ENCODE data around the gene PPP1R13B. TPM values are rescaled to one million over a fixed set of nuclear protein-coding genes. Genes with fewer than 3 reads are reported as not detected.

Gene PPP1R13B
- total RNA-seq, 1 donor from 2014 or later, result 16.2 TPM

DNA sequence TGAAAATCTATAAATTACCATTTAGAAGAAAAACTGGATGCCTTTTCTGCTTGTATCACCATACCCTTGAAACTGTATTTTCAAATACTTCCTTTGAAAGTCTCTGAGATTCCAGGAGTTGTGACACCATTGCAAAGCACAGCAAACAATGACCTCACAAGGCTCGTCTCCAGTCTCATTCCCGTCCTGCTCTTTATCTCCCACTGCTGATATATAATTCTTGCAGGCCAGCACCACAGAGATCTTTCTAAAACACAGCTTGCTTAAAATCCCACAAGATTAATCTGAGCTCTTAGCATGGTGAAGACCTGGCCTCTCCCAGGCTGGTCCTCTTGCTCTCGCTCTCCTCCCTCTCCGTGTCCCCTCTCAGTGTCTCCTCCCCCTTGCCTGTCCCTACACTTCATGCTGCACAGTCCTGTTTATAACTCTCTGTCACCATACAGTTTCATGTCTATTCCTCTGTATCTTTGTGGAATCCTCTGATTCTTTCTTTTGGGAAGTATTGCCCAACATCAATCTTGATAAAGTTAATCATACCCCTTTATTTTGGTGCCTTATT, 80.0 kb downstream of the PPP1R13B start:
- no peak overlapping the region for H3K27ac Mint-ChIP-seq
- H3K4me3 Mint-ChIP-seq, result no peak overlapping the region
- TF ChIP-seq, protein P1, sequence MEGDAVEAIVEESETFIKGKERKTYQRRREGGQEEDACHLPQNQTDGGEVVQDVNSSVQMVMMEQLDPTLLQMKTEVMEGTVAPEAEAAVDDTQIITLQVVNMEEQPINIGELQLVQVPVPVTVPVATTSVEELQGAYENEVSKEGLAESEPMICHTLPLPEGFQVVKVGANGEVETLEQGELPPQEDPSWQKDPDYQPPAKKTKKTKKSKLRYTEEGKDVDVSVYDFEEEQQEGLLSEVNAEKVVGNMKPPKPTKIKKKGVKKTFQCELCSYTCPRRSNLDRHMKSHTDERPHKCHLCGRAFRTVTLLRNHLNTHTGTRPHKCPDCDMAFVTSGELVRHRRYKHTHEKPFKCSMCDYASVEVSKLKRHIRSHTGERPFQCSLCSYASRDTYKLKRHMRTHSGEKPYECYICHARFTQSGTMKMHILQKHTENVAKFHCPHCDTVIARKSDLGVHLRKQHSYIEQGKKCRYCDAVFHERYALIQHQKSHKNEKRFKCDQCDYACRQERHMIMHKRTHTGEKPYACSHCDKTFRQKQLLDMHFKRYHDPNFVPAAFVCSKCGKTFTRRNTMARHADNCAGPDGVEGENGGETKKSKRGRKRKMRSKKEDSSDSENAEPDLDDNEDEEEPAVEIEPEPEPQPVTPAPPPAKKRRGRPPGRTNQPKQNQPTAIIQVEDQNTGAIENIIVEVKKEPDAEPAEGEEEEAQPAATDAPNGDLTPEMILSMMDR (IDR thresholded peaks at IDR 0.05), result no peak
- peaks cover 16% of the 10 kb centered on the region for H3K36me3 Mint-ChIP-seq (ENCODE audit: low read depth)
- intact Hi-C loops (cut with micrococcal nuclease), result no loop called here
- POLR2A ChIA-PET, result no interaction called here
- H3K4me1 Mint-ChIP-seq, result peaks cover 6% of the 10 kb centered on the region
- ATAC-seq (ENCODE audit: low read depth), result no peak
- peaks cover 2% of the 10 kb centered on the region for H3K9me3 Mint-ChIP-seq
- DNase-seq, result no peak
- CTCF ChIA-PET, result no interaction called here
- H3K27me3 Mint-ChIP-seq, result no peaks in the 10 kb centered on the region

- no peak for DNase-seq
- POLR2A ChIA-PET, result no interaction called here
- intact Hi-C loops (cut with micrococcal nuclease), result no loop called here
- CTCF ChIA-PET, result no interaction called here
- Mint-ChIP-seq H3K4me3 (no peak overlapping the region), H3K4me1 (peaks cover 8% of the 10 kb centered on the region), H3K36me3 (ENCODE audit: low read depth) (peaks cover 10% of the 10 kb centered on the region), H3K9me3 (no peaks in the 10 kb centered on the region), H3K27ac (no peak overlapping the region), H3K27me3 (no peaks in the 10 kb centered on the region)
- ATAC-seq (ENCODE audit: low read depth), result no peak
- TF ChIP-seq, protein P1 (IDR thresholded peaks at IDR 0.05), result no peak
Observed at GRCh38 chr14:103765526-103765925, 81.8 kb downstream of the PPP1R13B start.

DNA sequence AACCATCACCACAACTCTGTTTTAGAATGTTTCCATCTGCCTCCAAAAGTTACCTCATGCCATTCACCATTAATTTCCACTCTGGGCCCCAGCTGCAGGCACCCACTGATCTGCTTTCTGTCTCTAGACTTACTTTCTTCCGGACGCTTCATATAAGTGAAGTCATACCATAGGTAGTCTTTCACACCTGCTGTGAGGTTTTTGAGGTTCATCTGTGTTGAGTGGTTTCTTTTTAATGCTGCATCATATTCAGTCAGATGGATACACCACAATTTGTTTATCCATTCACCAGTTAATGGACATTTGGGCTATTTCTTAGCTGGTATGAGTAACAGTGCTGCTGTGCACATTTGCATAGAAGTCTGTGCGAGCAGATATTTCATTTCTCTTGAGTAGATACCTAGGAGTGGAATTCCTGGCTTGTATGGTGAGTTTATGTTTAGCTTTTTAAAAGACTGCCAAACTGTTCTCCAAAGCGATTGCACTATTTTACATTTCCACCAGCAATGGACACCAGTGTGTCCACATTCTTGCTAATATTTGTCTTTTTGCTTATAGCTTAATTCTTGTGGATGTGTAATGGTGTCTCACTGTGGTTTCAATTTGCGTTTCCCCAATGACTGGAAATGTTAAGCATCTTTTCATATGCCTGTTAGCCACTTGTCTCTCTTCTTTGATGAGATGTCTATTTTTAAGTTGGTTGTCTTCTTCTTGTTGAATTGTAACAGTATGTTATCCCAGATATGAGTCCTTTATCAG, 83.5 kb downstream of the PPP1R13B start:
- H3K4me3 Mint-ChIP-seq, result no peak overlapping the region

GRCh38 chr14:103762541-103762940, 84.8 kb downstream of the PPP1R13B start:
- no peaks in the 10 kb centered on the region for H3K9me3 Mint-ChIP-seq
- no peak overlapping the region for H3K4me3 Mint-ChIP-seq
- ChIA-PET POLR2A (no interaction called here), CTCF (no interaction called here)
- H3K27ac Mint-ChIP-seq, result no peak overlapping the region
- H3K36me3 Mint-ChIP-seq (ENCODE audit: low read depth), result peaks cover 10% of the 10 kb centered on the region
- ATAC-seq (ENCODE audit: low read depth), result no peak
- H3K27me3 Mint-ChIP-seq, result no peaks in the 10 kb centered on the region
- TF ChIP-seq, protein P1 (IDR thresholded peaks at IDR 0.05), result no peak
- intact Hi-C loops (cut with micrococcal nuclease), result no loop called here
- no peak for DNase-seq
- H3K4me1 Mint-ChIP-seq, result peaks cover 8% of the 10 kb centered on the region

More for the DNA sequence above, 83.5 kb downstream of the PPP1R13B start:
- intact Hi-C loops (cut with micrococcal nuclease), result no loop called here
- Mint-ChIP-seq H3K4me1 (peaks cover 8% of the 10 kb centered on the region), H3K9me3 (no peaks in the 10 kb centered on the region), H3K27me3 (no peaks in the 10 kb centered on the region), H3K27ac (no peak overlapping the region), H3K36me3 (ENCODE audit: low read depth) (peaks cover 10% of the 10 kb centered on the region)
- ChIA-PET POLR2A (no interaction called here), CTCF (no interaction called here)
- DNase-seq (no peak), ATAC-seq (ENCODE audit: low read depth) (peak; percentile 28)
- TF ChIP-seq, protein P1 (IDR thresholded peaks at IDR 0.05), result no peak

GRCh38 chr14:103762036-103762435, 85.3 kb downstream of the PPP1R13B start:
- H3K27me3 Mint-ChIP-seq, result no peaks in the 10 kb centered on the region
- H3K4me1 Mint-ChIP-seq, result peaks cover 8% of the 10 kb centered on the region
- no peak for ATAC-seq (ENCODE audit: low read depth)
- intact Hi-C loops (cut with micrococcal nuclease), result no loop called here
- ChIA-PET CTCF (no interaction called here), POLR2A (no interaction called here)
- no peaks in the 10 kb centered on the region for H3K9me3 Mint-ChIP-seq
- TF ChIP-seq, protein P1 (IDR thresholded peaks at IDR 0.05), result no peak
- DNase-seq, result no peak
- H3K27ac Mint-ChIP-seq, result no peak overlapping the region
- H3K4me3 Mint-ChIP-seq, result no peak overlapping the region
- H3K36me3 Mint-ChIP-seq (ENCODE audit: low read depth), result peaks cover 10% of the 10 kb centered on the region

Data from activated B cell treated with CpG ODN at 0.5 μM for 24 hours (primary cell).